Smooth muscle cell (in vitro differentiated cells): Measurements from ENCODE around the gene MRPL32. TPM values are rescaled to one million over a fixed set of nuclear protein-coding genes. Genes with fewer than 3 reads are reported as not detected.

ENCODE experiments used
- DNase-seq: peaks from one replicate; lab custom pipeline; 2025; ENCODE audit not compliant: unreplicated experiment; lab: John Stamatoyannopoulos, UW
- H2AFZ ChIP-seq: fragments of 200-600 bp; sonication (generic); 2 replicates; pipeline ENCODE4 v1.6.0; 2016; ENCODE audit warnings: antibody characterized with exemption, low read depth, mild to moderate bottlenecking
- H3F3A ChIP-seq: fragments of 200-600 bp; sonication (generic); 2 replicates; pipeline ENCODE4 v1.6.0; 2017; ENCODE audit warnings: antibody characterized with exemption, low read depth
- H3K27ac ChIP-seq: fragments of 200-600 bp; sonication (generic); 2 replicates; pipeline ENCODE4 v1.5.1; 2016; ENCODE audit warnings: low read depth, mild to moderate bottlenecking
- H3K27me3 ChIP-seq: fragments of 200-600 bp; sonication (generic); 2 replicates; pipeline ENCODE4 v1.6.1; 2016; ENCODE audit warnings: low read depth, mild to moderate bottlenecking
- H3K36me3 ChIP-seq: fragments of 200-600 bp; sonication (generic); 2 replicates; pipeline ENCODE4 v1.5.1; 2016; ENCODE audit warnings: low read depth
- H3K4me1 ChIP-seq: fragments of 200-600 bp; sonication (generic); 2 replicates; pipeline ENCODE4 v1.5.1; 2016; ENCODE audit warnings: low read depth
- H3K4me2 ChIP-seq: fragments of 200-600 bp; sonication (generic); 2 replicates; pipeline ENCODE4 v1.6.0; 2016; ENCODE audit warnings: mild to moderate bottlenecking
- H3K4me3 ChIP-seq: fragments of 200-600 bp; sonication (generic); 2 replicates; pipeline ENCODE4 v1.5.1; 2016; ENCODE audit warnings: mild to moderate bottlenecking
- H3K79me2 ChIP-seq: fragments of 200-600 bp; sonication (generic); 2 replicates; pipeline ENCODE4 v1.6.0; 2016; ENCODE audit warnings: low read depth, mild to moderate bottlenecking
- H3K9ac ChIP-seq: fragments of 200-600 bp; sonication (generic); 2 replicates; pipeline ENCODE4 v1.6.0; 2016; ENCODE audit warnings: low read depth
- H3K9me3 ChIP-seq: fragments of 200-600 bp; sonication (generic); replicated peaks from 2 replicates; pipeline ENCODE4 v1.5.1; 2016; ENCODE audit warnings: low read depth
- H4K20me1 ChIP-seq: fragments of 200-600 bp; sonication (generic); 2 replicates; pipeline ENCODE4 v1.6.0; 2016; ENCODE audit warnings: low read depth
- CTCF ChIP-seq: fragments of 200-600 bp; sonication (generic); IDR thresholded peaks from 2 replicates; pipeline ENCODE4 v1.5.1; 2017; ENCODE audit warnings: borderline replicate concordance, mild to moderate bottlenecking, antibody characterized with exemption; ENCODE audit not compliant: insufficient read depth, poor library complexity, severe bottlenecking
- WGBS: methylation state at CpG from one replicate; pipeline ENCODE4 v1.1.7; 2016; ENCODE audit warnings: low lambda C conversion rate; 5-methylcytosine and 5-hydroxymethylcytosine counted together
- polyA plus RNA-seq: library from polyadenylated mRNA; unstranded; fragments of >200 nt; fragmentation: Nextera tagmentation; extraction: Ambion mirVana; gene quantifications from 2 replicates; pipeline ENCODE4 v1.2.1, GENCODE V29; 2016
- total RNA-seq: library from RNA; depleted of rRNA; stranded (reverse); fragments of >200 nt; gene quantifications from 2 replicates; pipeline ENCODE4 v1.2.3, GENCODE V29; 2014

Gene MRPL32
- total and polyA plus RNA-seq, 2 experiments from 2014 or later: 59.7 to 82.1 TPM

GRCh38 chr7:42956062-42956461 lies 23.9 kb downstream of the MRPL32 start:
- Histone ChIP-seq H2AFZ (no peak overlapping the region), H3K27me3 (no peaks in the 10 kb centered on the region), H3K9ac (no peak overlapping the region), H3K4me2 (no peak overlapping the region), H3K36me3 (no peaks in the 10 kb centered on the region), H3K4me1 (no peaks in the 10 kb centered on the region), H4K20me1 (no peaks in the 10 kb centered on the region), H3K79me2 (no peaks in the 10 kb centered on the region), H3K27ac (no peak overlapping the region), H3K4me3 (no peak overlapping the region), H3F3A (no peaks in the 10 kb centered on the region), H3K9me3 (peaks cover 6% of the 10 kb centered on the region)
- TF ChIP-seq CTCF: no peak
- DNase-seq: no peak

GRCh38 chr7:42959549-42959948 lies 27.4 kb downstream of the MRPL32 start:
- Histone ChIP-seq H3K4me2 (no peak overlapping the region), H3K9me3 (peaks cover 6% of the 10 kb centered on the region), H3K4me1 (no peaks in the 10 kb centered on the region), H3K36me3 (no peaks in the 10 kb centered on the region), H3K27ac (no peak overlapping the region), H3K27me3 (no peaks in the 10 kb centered on the region), H3K79me2 (no peaks in the 10 kb centered on the region), H3F3A (no peaks in the 10 kb centered on the region), H2AFZ (no peak overlapping the region), H3K9ac (no peak overlapping the region), H4K20me1 (no peaks in the 10 kb centered on the region), H3K4me3 (no peak overlapping the region)
- DNase-seq: no peak
- no peak for TF ChIP-seq CTCF
- WGBS: 82% methylated on average over 2 of the region's 2 CpGs

GRCh38 chr7:42960762-42961161 lies 28.6 kb downstream of the MRPL32 start:
- Histone ChIP-seq H3F3A (no peaks in the 10 kb centered on the region), H3K9ac (no peak overlapping the region), H3K9me3 (peaks cover 6% of the 10 kb centered on the region), H3K4me2 (no peak overlapping the region), H3K79me2 (no peaks in the 10 kb centered on the region), H3K36me3 (no peaks in the 10 kb centered on the region), H3K4me3 (no peak overlapping the region), H3K27ac (no peak overlapping the region), H3K4me1 (peaks cover 4% of the 10 kb centered on the region), H3K27me3 (no peaks in the 10 kb centered on the region), H2AFZ (no peak overlapping the region), H4K20me1 (no peaks in the 10 kb centered on the region)
- DNase-seq: no peak
- 82% methylated on average over 2 of the region's 2 CpGs for WGBS
- TF ChIP-seq CTCF: no peak

GRCh38 chr7:42961170-42961569 lies 29.0 kb downstream of the MRPL32 start:
- no peaks in the 10 kb centered on the region for H3K27me3 ChIP-seq
- H3K36me3 ChIP-seq: no peaks in the 10 kb centered on the region
- H3K4me2 ChIP-seq: no peak overlapping the region
- peaks cover 4% of the 10 kb centered on the region for H3K9me3 ChIP-seq
- H3F3A ChIP-seq: no peaks in the 10 kb centered on the region
- H3K79me2 ChIP-seq: no peaks in the 10 kb centered on the region
- no peak for TF ChIP-seq CTCF
- H3K4me1 ChIP-seq: peaks cover 4% of the 10 kb centered on the region
- no peak for DNase-seq
- no peak overlapping the region for H3K4me3 ChIP-seq
- no peak overlapping the region for H2AFZ ChIP-seq
- H4K20me1 ChIP-seq: no peaks in the 10 kb centered on the region
- WGBS: 63% methylated on average over 2 of the region's 2 CpGs
- no peak overlapping the region for H3K27ac ChIP-seq
- H3K9ac ChIP-seq: no peak overlapping the region
